Activated T-cell treated with anti-CD3 and anti-CD28 coated beads for 4 hours (primary cell): Measurements from ENCODE around the gene ZNRF4.
"Not testable (repeated sequence)": the region's sequence is repeated elsewhere in the genome, so short reads cannot be mapped to it uniquely, and the experiment has no call there.

Experiments used
- DNase-seq: peaks from one replicate; pipeline ENCODE4 v3.0.0-alpha.2; 2020

The ZNRF4 gene

GRCh38 chr19:5477451-5478215, 22.4 kb downstream of the ZNRF4 start:
- DNase-seq, result no peak

GRCh38 chr19:5478241-5478924, 23.2 kb downstream of the ZNRF4 start:
- no peak for DNase-seq

GRCh38 chr19:5478925-5479588, 23.8 kb downstream of the ZNRF4 start:
- no peak for DNase-seq

GRCh38 chr19:5479958-5480357, 24.7 kb downstream of the ZNRF4 start:
- no peak for DNase-seq

- DNase-seq, result peak; percentile 14
Observed at GRCh38 chr19:5480427-5480836, 25.2 kb downstream of the ZNRF4 start.

- DNase-seq, result no peak
Observed at GRCh38 chr19:5481957-5482356, 26.7 kb downstream of the ZNRF4 start.

GRCh38 chr19:5484398-5485285, 29.4 kb downstream of the ZNRF4 start:
- no peak for DNase-seq

GRCh38 chr19:5485286-5485636, 30.0 kb downstream of the ZNRF4 start:
- no peak for DNase-seq

- DNase-seq, result not testable (repeated sequence)
Observed at GRCh38 chr19:5485658-5486057, 30.4 kb downstream of the ZNRF4 start.

- DNase-seq, result no peak
Observed at GRCh38 chr19:5487222-5487621, 32.0 kb downstream of the ZNRF4 start.

GRCh38 chr19:5489551-5489950, 34.3 kb downstream of the ZNRF4 start:
- no peak for DNase-seq

GRCh38 chr19:5491565-5491964, 36.3 kb downstream of the ZNRF4 start:
- no peak for DNase-seq

GRCh38 chr19:5492281-5492634, 37.0 kb downstream of the ZNRF4 start:
- no peak for DNase-seq

GRCh38 chr19:5492635-5493409, 37.6 kb downstream of the ZNRF4 start:
- no peak for DNase-seq

- DNase-seq, result no peak
Observed at GRCh38 chr19:5494773-5495172, 39.6 kb downstream of the ZNRF4 start.

- DNase-seq, result no peak
Observed at GRCh38 chr19:5495792-5496191, 40.6 kb downstream of the ZNRF4 start.

- no peak for DNase-seq
Observed at GRCh38 chr19:5497297-5497696, 42.1 kb downstream of the ZNRF4 start.

GRCh38 chr19:5498830-5499550, 43.8 kb downstream of the ZNRF4 start:
- no peak for DNase-seq

- no peak for DNase-seq
Observed at GRCh38 chr19:5501907-5502306, 46.7 kb downstream of the ZNRF4 start.

- no peak for DNase-seq
Observed at GRCh38 chr19:5503598-5503997, 48.4 kb downstream of the ZNRF4 start.

- no peak for DNase-seq
Observed at GRCh38 chr19:5504114-5504513, 48.9 kb downstream of the ZNRF4 start.
